Colonic mucosa (tissue), 4 donors: Measurements from ENCODE around the gene TMUB1. TPM values are rescaled to one million over a fixed set of nuclear protein-coding genes. Genes with fewer than 3 reads are reported as not detected.

Experiments used
- DNase-seq: peaks from one replicate; pipeline ENCODE4 v3.0.0-alpha.2; 2020
- H3K27ac ChIP-seq: fragments of 200-600 bp; one replicate; pipeline ENCODE4 v1.8.0; 2021
- H3K27me3 ChIP-seq: fragments of 200-600 bp; one replicate; pipeline ENCODE4 v1.8.0; 2021
- H3K36me3 ChIP-seq: fragments of 200-600 bp; one replicate; pipeline ENCODE4 v1.8.0; 2021
- H3K4me1 ChIP-seq: fragments of 200-600 bp; one replicate; pipeline ENCODE4 v1.8.0; 2021; ENCODE audit warnings: mild to moderate bottlenecking
- H3K4me3 ChIP-seq: fragments of 200-600 bp; one replicate; pipeline ENCODE4 v1.8.0; 2021
- H3K9ac ChIP-seq, 2 donors: one replicate each; pipeline ENCODE4 v1.7.0; 2013; ENCODE audit warnings: control low read depth in 2 of 2, low read depth in 2 of 2, low read length in 2 of 2
- H3K9me3 ChIP-seq: fragments of 200-600 bp; one replicate; pipeline ENCODE4 v1.8.0; 2021
- CTCF ChIP-seq: fragments of 200-600 bp; IDR thresholded peaks from one replicate; pipeline ENCODE4 v1.8.0; 2022; ENCODE audit warnings: antibody characterized with exemption, mild to moderate bottlenecking
- intact Hi-C: fragments of 100-400 bp; cut with DNase I; formaldehyde crosslinking; loops from one replicate; pipeline ENCODE4 v1.14.1; 2022
- total RNA-seq, 2 donors: library from RNA; stranded (reverse); fragmentation: NEBNext Ultra II Directional in 1 of 2; extraction: Animal tissue kit (Norgen Biotek cat#: 25700) in 1 of 2; gene quantifications; one replicate each; pipeline ENCODE4 v1.2.1, GENCODE V29; 2021
- donor health status: healthy.
- donor health status: DM: no; HTN: no; CAD: no.
- donor health status: DM: no; HTN: no; CAD: no.

TMUB1 gene
- total RNA-seq, 2 donors from 2014 or later: 73.4 to 103 TPM

- intact Hi-C loops: loop anchor here (5.0 kb wide), 1 partner anchor 79 kb away; no protein-coding TSS in a partner anchor
- H3K4me1 ChIP-seq: peaks cover 22% of the 10 kb centered on the region
Measured at GRCh38 chr7:151110941-151111645, 27.8 kb upstream of the TMUB1 start.

GRCh38 chr7:151110236-151110940 is 27.1 kb upstream of the TMUB1 start:
- Histone ChIP-seq H3K4me3 (no peak overlapping the region), H3K9me3 (no peaks in the 10 kb centered on the region), H3K9ac (no peak overlapping the region), H3K27ac (no peak overlapping the region), H3K27me3 (no peaks in the 10 kb centered on the region), H3K4me1 (peaks cover 18% of the 10 kb centered on the region), H3K36me3 (no peaks in the 10 kb centered on the region)
- TF ChIP-seq CTCF: no peak
- intact Hi-C loops: loop anchor here (5.0 kb wide), 1 partner anchor 78 kb away; no protein-coding TSS in a partner anchor
- DNase-seq: no peak

More at GRCh38 chr7:151110941-151111645, 27.8 kb upstream of the TMUB1 start:
- TF ChIP-seq CTCF: peak; percentile 84
- no peaks in the 10 kb centered on the region for H3K27me3 ChIP-seq
- H3K27ac ChIP-seq: no peak overlapping the region
- no peaks in the 10 kb centered on the region for H3K9me3 ChIP-seq
- no peak overlapping the region for H3K4me3 ChIP-seq
- H3K9ac ChIP-seq: no peak overlapping the region
- H3K36me3 ChIP-seq: no peaks in the 10 kb centered on the region
- peak; percentile 86 for DNase-seq

- no peaks in the 10 kb centered on the region for H3K27me3 ChIP-seq
- no peak for DNase-seq
- no peak for TF ChIP-seq CTCF
- intact Hi-C loops: loop anchor here (5.0 kb wide), 1 partner anchor 77 kb away; no protein-coding TSS in a partner anchor
- peak overlapping the region; percentile 1 for H3K27ac ChIP-seq
- H3K9ac ChIP-seq: no peak overlapping the region
- no peaks in the 10 kb centered on the region for H3K36me3 ChIP-seq
- H3K4me3 ChIP-seq: no peak overlapping the region
- H3K9me3 ChIP-seq: no peaks in the 10 kb centered on the region
- peaks cover 18% of the 10 kb centered on the region for H3K4me1 ChIP-seq
Measured at GRCh38 chr7:151109094-151110048, 26.1 kb upstream of the TMUB1 start.

GRCh38 chr7:151107882-151108281 is 24.6 kb upstream of the TMUB1 start:
- Histone ChIP-seq H3K27me3 (no peaks in the 10 kb centered on the region), H3K4me1 (peaks cover 7% of the 10 kb centered on the region), H3K9me3 (no peaks in the 10 kb centered on the region), H3K4me3 (no peak overlapping the region), H3K36me3 (no peaks in the 10 kb centered on the region), H3K9ac (no peak overlapping the region), H3K27ac (no peak overlapping the region)
- intact Hi-C loops: no loop called here
- DNase-seq: no peak
- no peak for TF ChIP-seq CTCF
